ENCODE measurements around the gene MT1E. TPM values are rescaled to one million over a fixed set of nuclear protein-coding genes. Genes with fewer than 3 reads are reported as not detected.

The MT1E gene
- total RNA-seq, 1 experiment from 2014 or later = 114 TPM

DNA sequence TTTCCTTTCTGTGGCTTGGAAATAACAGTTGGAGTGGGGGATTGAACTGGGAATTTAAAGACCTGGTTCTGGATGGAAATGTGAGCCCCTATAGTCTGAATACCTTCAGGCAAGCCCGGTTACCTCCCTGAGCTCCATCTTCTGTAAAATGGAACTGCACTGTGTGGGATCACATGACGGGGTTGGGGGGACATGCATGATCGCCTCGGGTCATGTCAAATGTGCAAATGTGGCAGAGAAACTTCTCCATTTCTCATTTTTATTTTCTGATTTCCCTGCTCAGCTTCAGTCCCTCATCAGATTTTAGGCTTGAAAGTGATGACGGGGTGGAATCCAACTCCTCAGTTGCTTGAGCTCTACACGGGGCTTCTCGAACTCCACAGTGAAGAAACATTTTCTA is 27.6 kb downstream of the MT1E start:
- ATAC-seq (no peak), DNase-seq (ENCODE audit: low spot score) (no peak)
- Mint-ChIP-seq H3K27ac (no peak overlapping the region), H3K27me3 (ENCODE audit: low read depth) (peaks cover 85% of the 10 kb centered on the region), H3K4me3 (no peak overlapping the region), H3K36me3 (no peaks in the 10 kb centered on the region), H3K4me1 (peaks cover 8% of the 10 kb centered on the region), H3K9me3 (no peaks in the 10 kb centered on the region)
- TF ChIP-seq NR2C2 (CRISPR knock-in tag; IDR thresholded peaks at IDR 0.05) (no peak), RORB (CRISPR knock-in tag; IDR thresholded peaks at IDR 0.05) (no peak), SMAD3 (CRISPR knock-in tag; IDR thresholded peaks at IDR 0.05; ENCODE audit: borderline replicate concordance) (no peak), ZNF416 (CRISPR knock-in tag; IDR thresholded peaks at IDR 0.05) (no peak), EMX1 (CRISPR knock-in tag; IDR thresholded peaks at IDR 0.05) (no peak), JAZF1 (CRISPR knock-in tag; IDR thresholded peaks at IDR 0.05) (no peak)
- TF ChIP-seq, protein P1, sequence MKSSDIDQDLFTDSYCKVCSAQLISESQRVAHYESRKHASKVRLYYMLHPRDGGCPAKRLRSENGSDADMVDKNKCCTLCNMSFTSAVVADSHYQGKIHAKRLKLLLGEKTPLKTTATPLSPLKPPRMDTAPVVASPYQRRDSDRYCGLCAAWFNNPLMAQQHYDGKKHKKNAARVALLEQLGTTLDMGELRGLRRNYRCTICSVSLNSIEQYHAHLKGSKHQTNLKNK (CRISPR knock-in tag; IDR thresholded peaks at IDR 0.05) = no peak
- ChIA-PET POLR2A (interaction anchor here (0.6 to 1.3 kb wide), 3 partner anchors 27 to 50 kb away, joined by 3 read pairs; partner anchors contain the start of genes MT1E and MT2A), CTCF (interaction anchor here (0.6 to 1.6 kb wide), 8 partner anchors 9 to 49 kb away, joined by 3 to 5 read pairs (median 3); partner anchors contain the start of genes MT1G and MT1H)

DNA sequence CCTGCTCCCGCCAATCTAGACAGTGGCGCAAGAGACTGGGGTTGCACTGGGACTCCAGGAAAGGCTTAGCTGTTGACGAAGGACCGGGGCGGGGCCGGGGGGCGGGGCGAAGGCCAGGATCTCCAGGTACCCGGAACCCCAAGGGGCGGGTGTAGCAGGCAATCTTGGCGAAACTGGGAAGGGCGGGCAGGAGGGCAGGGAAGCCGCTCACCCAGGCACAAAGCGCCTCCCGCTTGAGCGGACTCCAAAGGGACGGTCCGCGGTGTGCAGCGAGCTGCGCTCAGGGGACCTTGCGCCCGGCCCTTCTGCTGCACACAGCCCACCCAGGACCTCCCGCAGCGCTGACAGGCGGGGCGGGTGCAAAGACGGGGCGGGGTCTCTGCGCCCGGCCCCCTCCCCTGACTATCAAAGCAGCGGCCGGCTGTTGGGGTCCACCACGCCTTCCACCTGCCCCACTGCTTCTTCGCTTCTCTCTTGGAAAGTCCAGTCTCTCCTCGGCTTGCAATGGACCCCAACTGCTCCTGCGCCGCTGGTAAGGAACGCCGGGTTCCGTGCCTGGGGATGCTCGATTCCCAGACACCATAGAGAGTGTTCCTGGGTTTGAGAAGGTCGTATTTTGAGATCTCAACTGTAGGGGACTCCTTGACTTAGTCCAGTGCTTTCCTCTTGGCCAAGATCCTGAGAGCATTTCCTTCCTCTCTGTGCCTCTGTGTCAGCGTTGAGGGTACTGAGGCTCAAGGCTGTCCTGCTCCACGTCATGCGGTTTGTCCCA is 32.2 kb downstream of the MT1E start, which contains the start of gene MT1F:
Gene MT1F (plus strand): TSS at position 405 of the 772 bp plus-strand sequence. CDS start 100 bp downstream, at position 505.
- ChIA-PET POLR2A (interaction anchor here (0.6 to 1.9 kb wide), 12 partner anchors 11 to 503 kb away, joined by 3 to 24 read pairs (median 4); partner anchors contain the start of genes MT1E, MT1H, MT1X and MT2A), CTCF (interaction anchor here (0.6 to 1.5 kb wide), 9 partner anchors 8 to 329 kb away, joined by 3 to 24 read pairs (median 4); no protein-coding TSS in a partner anchor)
- peak within 1 kb of the TSS; percentile 95 for H3K4me3 Mint-ChIP-seq
- DNase-seq (ENCODE audit: low spot score) (peak; percentile 92), ATAC-seq (peak; percentile 88)
- H3K27me3 Mint-ChIP-seq (ENCODE audit: low read depth) = peaks cover 85% of the 10 kb centered on the region
- H3K27ac Mint-ChIP-seq = peak within 1 kb of the TSS; percentile 74; the same call in 1 of the 2 replicates
- peaks cover 26% of the 10 kb centered on the region for H3K4me1 Mint-ChIP-seq
- H3K9me3 Mint-ChIP-seq = no peaks in the 10 kb centered on the region
- 0 out of 2 replicates have a peak, but pooled peaks cover 5% of the 10 kb centered on the region for H3K36me3 Mint-ChIP-seq
- TF ChIP-seq ZBTB43 (CRISPR knock-in tag; IDR thresholded peaks at IDR 0.05) (0 out of 2 replicates have a peak, but pooled peaks have one; percentile 36), E2F4 (CRISPR knock-in tag; IDR thresholded peaks at IDR 0.05; ENCODE audit: borderline replicate concordance, low read depth) (no peak), MYBL2 (CRISPR knock-in tag; IDR thresholded peaks at IDR 0.05) (no peak), NR1H2 (CRISPR knock-in tag; IDR thresholded peaks at IDR 0.05) (no peak), TEAD4 (CRISPR knock-in tag; IDR thresholded peaks at IDR 0.05) (no peak), FOXP1 (CRISPR knock-in tag; IDR thresholded peaks at IDR 0.05; ENCODE audit: borderline replicate concordance) (no peak), HMGXB4 (CRISPR knock-in tag; IDR thresholded peaks at IDR 0.05) (0 out of 2 replicates have a peak, but pooled peaks have one; percentile 59), TEAD1 (CRISPR knock-in tag; IDR thresholded peaks at IDR 0.05) (no peak), FOXJ3 (CRISPR knock-in tag; IDR thresholded peaks at IDR 0.05; ENCODE audit: borderline replicate concordance) (no peak), SP1 (CRISPR knock-in tag; conservative IDR thresholded peaks at IDR 0.05) (peak; percentile 66), HMGA2 (CRISPR knock-in tag; IDR thresholded peaks at IDR 0.05) (no peak), FOXP4 (CRISPR knock-in tag; IDR thresholded peaks at IDR 0.05) (peak; percentile 18; the same call in 1 of the 2 replicates), ETV6 (CRISPR knock-in tag; IDR thresholded peaks at IDR 0.05) (0 out of 2 replicates have a peak, but pooled peaks have one; percentile 22)
- TF ChIP-seq, protein P2, sequence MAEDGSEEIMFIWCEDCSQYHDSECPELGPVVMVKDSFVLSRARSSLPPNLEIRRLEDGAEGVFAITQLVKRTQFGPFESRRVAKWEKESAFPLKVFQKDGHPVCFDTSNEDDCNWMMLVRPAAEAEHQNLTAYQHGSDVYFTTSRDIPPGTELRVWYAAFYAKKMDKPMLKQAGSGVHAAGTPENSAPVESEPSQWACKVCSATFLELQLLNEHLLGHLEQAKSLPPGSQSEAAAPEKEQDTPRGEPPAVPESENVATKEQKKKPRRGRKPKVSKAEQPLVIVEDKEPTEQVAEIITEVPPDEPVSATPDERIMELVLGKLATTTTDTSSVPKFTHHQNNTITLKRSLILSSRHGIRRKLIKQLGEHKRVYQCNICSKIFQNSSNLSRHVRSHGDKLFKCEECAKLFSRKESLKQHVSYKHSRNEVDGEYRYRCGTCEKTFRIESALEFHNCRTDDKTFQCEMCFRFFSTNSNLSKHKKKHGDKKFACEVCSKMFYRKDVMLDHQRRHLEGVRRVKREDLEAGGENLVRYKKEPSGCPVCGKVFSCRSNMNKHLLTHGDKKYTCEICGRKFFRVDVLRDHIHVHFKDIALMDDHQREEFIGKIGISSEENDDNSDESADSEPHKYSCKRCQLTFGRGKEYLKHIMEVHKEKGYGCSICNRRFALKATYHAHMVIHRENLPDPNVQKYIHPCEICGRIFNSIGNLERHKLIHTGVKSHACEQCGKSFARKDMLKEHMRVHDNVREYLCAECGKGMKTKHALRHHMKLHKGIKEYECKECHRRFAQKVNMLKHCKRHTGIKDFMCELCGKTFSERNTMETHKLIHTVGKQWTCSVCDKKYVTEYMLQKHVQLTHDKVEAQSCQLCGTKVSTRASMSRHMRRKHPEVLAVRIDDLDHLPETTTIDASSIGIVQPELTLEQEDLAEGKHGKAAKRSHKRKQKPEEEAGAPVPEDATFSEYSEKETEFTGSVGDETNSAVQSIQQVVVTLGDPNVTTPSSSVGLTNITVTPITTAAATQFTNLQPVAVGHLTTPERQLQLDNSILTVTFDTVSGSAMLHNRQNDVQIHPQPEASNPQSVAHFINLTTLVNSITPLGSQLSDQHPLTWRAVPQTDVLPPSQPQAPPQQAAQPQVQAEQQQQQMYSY (CRISPR knock-in tag; IDR thresholded peaks at IDR 0.05) = no peak
- TF ChIP-seq, protein P3, sequence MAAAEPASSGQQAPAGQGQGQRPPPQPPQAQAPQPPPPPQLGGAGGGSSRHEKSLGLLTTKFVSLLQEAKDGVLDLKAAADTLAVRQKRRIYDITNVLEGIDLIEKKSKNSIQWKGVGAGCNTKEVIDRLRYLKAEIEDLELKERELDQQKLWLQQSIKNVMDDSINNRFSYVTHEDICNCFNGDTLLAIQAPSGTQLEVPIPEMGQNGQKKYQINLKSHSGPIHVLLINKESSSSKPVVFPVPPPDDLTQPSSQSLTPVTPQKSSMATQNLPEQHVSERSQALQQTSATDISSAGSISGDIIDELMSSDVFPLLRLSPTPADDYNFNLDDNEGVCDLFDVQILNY (CRISPR knock-in tag; IDR thresholded peaks at IDR 0.05) = no peak

Data from WTC11 (cell line).